GM19025 (cell line): ENCODE data around the gene CD70.
"Not testable (repeated sequence)": the region's sequence is repeated elsewhere in the genome, so short reads cannot be mapped to it uniquely, and the experiment has no call there.

Source experiments
- ATAC-seq: cut with Tn5 transposase; IDR thresholded peaks from one replicate; pipeline ENCODE4 v1.9.1; 2021; ENCODE audit warnings: mild to moderate bottlenecking, low read depth, moderate library complexity; ENCODE audit not compliant: unreplicated experiment

Gene CD70

DNA sequence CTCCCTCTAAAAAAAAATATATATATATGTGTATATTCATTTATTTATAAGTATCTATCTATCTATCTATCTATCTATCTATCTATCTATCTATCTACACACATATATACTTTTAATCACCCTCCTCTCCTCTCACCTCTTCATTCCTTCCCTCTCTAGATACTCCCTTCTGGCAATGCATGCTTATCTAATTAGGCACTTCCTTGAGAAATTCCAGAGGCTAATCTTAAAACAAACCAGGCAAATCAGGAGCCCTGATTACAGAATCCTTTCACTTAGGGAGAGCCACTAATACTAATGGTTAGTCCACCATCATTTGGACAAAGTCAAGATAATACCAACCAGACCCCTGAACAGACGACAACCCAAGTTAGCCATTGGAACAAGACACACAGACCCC is 17.6 kb downstream of the CD70 start:
- ATAC-seq: no peak

DNA sequence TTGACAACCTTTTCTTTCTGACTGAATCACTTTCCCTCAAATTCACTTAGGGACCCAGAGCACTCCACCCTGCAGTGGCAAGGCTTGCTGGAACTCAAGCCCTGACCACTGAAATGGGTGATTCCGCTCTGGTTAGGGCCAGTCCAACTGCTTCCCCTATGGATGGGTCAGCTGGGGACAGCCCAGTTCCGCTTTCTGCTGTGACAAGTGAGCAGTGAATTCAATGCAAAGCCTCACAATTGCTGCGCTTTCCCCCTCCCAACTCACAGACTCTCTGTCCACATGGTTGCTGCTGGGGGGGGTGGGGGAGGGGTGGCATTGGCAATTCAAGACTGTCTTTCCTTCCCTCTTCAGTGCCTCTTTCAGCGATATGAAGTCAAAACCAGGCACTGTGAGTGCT is 18.7 kb downstream of the CD70 start:
- ATAC-seq: no peak

- ATAC-seq: no peak
These were observed 19.8 kb downstream of the CD70 start for GRCh38 chr19:6571167-6571566.

GRCh38 chr19:6570764-6571163 is 20.2 kb downstream of the CD70 start:
- ATAC-seq: no peak

DNA sequence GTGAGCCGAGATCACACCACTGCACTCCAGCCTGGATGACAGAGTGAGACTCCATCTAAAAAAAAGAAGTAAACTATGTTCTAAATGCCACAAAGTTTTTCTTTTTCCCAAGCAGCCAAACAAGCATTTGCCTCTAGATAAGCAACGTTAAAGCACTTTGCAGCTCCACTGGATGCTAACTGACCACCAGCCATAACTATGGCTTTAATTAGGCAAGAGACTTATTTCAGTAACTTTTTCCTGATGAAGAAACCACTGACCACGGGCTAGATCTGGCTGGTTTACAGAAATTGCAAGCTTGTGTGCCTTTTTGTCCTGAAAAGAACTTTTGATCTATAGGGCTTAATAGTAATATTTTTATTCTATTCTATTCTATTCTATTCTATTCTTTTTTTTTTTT is 22.1 kb downstream of the CD70 start:
- ATAC-seq: no peak

DNA sequence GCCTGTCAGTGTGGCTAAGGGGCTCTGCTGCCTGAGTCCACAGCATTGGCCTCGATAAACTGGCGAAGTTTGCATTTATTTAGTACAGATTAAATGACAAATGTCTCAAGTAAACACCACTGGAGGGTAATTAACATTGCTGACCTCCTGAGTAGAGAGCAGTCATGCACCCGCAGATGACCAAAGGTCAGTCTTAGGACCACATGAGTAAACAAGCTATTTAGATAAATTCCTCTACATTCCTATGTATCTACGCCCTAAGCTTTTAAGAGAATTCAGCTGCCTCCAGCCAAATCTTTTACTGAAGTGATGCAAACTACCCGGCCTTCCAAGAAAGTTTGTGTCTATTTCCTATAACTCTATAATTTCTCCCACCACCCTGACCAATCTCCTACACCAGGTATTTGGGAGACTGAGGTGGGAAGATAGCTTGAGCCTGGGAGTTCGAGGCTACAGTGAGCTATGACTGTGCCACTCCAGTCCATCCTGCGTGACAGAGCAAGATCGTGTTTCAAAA is 22.9 kb downstream of the CD70 start:
- ATAC-seq: no peak

- not testable (repeated sequence) for ATAC-seq
These were observed 24.2 kb downstream of the CD70 start for GRCh38 chr19:6566727-6567126.

GRCh38 chr19:6564393-6564792 is 26.6 kb downstream of the CD70 start:
- no peak for ATAC-seq

- ATAC-seq: not testable (repeated sequence)
These were observed 28.5 kb downstream of the CD70 start for GRCh38 chr19:6562437-6562836.

GRCh38 chr19:6556480-6557195 is 34.3 kb downstream of the CD70 start:
- ATAC-seq: no peak

DNA sequence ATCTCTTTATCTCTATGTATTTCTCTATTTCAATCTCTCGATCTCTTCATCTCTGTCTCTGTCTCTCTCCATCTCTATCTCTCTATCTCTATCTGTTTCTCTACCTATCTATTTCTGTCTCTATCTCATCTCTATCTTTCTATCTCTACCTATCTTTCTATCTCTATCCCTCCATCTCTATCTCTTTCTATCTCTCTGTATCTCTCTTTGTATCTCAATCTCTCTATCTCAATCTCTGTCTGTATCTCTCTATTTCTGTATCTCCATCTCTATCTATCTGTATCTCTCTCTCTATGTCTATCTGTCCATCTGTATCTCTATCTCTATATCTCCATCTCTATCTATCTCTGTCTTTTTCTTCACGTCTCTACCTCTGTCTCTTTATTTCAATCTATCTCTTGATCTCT is 34.9 kb downstream of the CD70 start:
- no peak for ATAC-seq

GRCh38 chr19:6551607-6552450 is 39.1 kb downstream of the CD70 start:
- ATAC-seq: peak; percentile 44

DNA sequence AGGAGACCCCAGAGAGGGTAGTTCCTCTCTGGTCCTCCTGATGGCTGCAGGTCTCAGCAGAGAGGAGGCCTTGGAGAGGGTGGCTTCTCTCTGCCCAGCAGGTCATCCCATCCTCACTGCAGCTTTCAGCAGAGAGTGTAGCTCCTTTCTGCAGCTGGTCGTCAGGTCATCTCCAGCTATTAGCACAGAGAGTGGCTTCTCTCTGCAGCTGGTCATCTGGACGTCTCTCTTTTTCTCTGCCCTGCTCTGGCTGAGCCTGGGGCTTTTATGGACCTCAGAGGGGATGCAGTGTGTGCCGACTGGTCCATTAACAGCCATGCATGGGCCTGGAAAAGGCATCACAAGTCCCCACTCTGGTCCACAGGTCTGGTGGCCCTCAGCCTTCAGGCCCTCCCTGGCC is 39.9 kb downstream of the CD70 start:
- ATAC-seq: no peak

DNA sequence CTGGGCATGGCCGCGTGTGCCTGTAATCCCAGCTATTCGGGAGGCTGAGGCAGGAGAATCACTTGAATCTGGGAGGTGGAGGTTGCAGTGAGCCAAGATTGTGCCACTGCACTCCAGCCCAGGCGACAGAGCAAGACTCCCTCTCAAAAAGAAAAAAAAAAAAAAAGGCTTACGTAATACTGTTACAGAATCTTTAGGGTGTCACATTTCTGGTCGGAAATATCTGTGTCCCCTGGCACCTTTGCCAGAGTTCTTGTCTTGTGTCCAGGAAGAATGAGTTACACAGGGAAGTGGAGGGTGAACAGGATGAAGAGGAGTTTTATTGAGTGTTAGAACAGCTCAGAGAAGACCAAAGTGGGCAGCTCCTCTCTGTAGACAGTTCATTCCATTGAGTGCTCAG is 40.3 kb downstream of the CD70 start:
- ATAC-seq: not testable (repeated sequence)

DNA sequence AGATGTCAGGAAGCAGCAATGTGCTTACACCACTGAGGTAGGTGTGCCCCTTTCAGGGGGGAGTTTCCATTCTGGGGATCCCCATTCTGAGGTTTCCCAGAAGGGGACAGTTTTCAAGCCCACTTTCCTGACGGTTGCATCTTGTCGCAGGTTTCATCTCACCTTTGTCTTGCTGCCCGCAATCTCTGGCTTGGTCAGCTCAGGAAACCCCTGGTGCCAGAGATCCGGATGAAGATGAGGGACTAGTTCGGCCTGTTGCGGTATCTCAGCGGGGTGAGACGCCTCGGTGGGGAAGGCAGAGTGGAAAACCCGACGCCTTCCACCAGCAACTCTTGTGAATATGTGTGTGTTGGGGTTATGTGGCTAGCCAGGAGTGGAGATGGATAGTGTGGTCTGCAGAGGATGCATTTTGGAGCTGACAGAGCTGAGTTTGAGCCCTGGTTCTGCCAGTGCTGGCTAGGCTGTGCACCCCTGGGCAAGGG is 47.0 kb downstream of the CD70 start:
- ATAC-seq: no peak

GRCh38 chr19:6540918-6541689 is 49.8 kb downstream of the CD70 start:
- ATAC-seq: no peak

DNA sequence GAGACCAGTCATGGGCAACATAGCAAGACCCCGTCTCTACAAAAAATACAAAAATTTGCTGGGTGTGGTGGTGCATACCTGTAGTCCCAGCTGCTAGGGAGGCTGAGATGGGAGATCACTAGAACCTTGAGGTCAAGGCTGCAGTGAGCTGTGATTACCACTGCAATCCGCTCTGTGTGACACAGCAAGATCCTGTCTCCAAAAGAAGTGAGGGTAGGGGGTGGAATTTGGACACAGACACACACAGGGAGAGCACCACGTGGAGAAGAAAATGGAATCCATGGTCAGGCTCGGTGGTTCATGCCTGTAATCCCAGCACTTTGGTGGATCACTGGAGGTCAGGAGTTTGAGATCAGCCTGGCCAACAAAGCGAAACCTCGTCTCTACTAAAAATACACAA is 51.4 kb downstream of the CD70 start:
- no peak for ATAC-seq
